BLaER1 (cell line): ENCODE results near the gene PCLO.

Experiments
- H3K27ac ChIP-seq: shearing (Covaris generic); formaldehyde crosslinking; 2 replicates; pipeline ENCODE4 v1.8.1; 2022
- H3K27me3 ChIP-seq: shearing (Covaris generic); formaldehyde crosslinking; 2 replicates; pipeline ENCODE4 v1.8.1; 2022
- H3K36me3 ChIP-seq: shearing (Covaris generic); formaldehyde crosslinking; 2 replicates; pipeline ENCODE4 v1.8.1; 2022
- H3K4me1 ChIP-seq: shearing (Covaris generic); formaldehyde crosslinking; 2 replicates; pipeline ENCODE4 v1.8.1; 2022
- H3K4me2 ChIP-seq: shearing (Covaris generic); formaldehyde crosslinking; 2 replicates; pipeline ENCODE4 v1.8.1; 2022
- H3K4me3 ChIP-seq: shearing (Covaris generic); formaldehyde crosslinking; 2 replicates; pipeline ENCODE4 v1.8.1; 2022
- H3K9ac ChIP-seq: shearing (Covaris generic); formaldehyde crosslinking; 2 replicates; pipeline ENCODE4 v1.8.1; 2022
- H3K9me3 ChIP-seq: shearing (Covaris generic); formaldehyde crosslinking; 2 replicates; pipeline ENCODE4 v1.8.1; 2022
- H4K20me1 ChIP-seq: shearing (Covaris generic); formaldehyde crosslinking; 2 replicates; pipeline ENCODE4 v1.8.1; 2022
- Cebpa-rat ChIP-seq: shearing (Covaris generic); IDR thresholded peaks from 2 replicates; pipeline ENCODE4 v1.8.1; 2022

The PCLO gene

DNA sequence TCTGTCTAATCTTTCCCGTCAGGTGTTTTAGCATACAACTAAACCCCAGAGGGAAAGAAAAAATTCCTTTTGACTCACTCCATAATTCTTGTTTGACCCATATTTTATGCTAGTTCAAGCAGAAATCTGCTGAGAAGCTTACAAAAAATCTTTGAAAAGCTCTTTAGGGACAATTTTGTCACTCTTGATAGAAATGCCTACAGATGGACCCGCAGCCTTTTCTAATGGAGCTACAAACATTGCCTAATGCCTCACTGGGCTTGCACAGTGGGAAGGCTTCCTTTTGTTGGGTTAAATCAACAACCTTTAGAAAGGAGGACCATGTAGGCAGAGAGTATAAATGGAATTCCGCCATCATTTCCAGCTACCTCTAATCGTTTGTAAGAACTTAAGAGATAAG, 344.5 kb downstream of the PCLO start:
- H3K27me3 ChIP-seq, result no peaks in the 10 kb centered on the region
- no peaks in the 10 kb centered on the region for H3K4me1 ChIP-seq
- H3K27ac ChIP-seq, result no peak overlapping the region
- H3K4me3 ChIP-seq, result no peak overlapping the region
- TF ChIP-seq Cebpa-rat, result no peak
- H4K20me1 ChIP-seq, result no peaks in the 10 kb centered on the region
- H3K9ac ChIP-seq, result no peak overlapping the region
- no peak overlapping the region for H3K4me2 ChIP-seq
- no peaks in the 10 kb centered on the region for H3K9me3 ChIP-seq
- no peaks in the 10 kb centered on the region for H3K36me3 ChIP-seq

DNA sequence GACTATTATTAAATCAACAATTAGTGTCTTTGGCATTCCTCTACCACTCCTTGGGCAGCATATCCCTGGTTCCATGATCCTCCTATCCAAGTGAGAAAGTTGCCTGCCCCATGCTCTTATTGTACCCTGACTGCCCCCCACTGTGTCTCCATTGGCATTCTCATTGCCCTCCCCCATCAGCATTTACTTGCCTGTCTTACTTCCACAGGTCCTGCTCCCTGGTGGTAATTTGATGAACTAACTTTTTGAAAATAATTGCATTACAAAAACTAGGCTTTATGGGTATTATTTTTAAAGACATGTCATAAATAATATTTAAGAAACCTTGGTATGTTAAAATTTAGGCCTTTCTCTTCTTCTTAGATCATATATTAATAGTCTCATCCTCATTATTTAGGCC, 346.4 kb downstream of the PCLO start:
- Histone ChIP-seq H3K36me3 (no peaks in the 10 kb centered on the region), H3K27ac (no peak overlapping the region), H4K20me1 (no peaks in the 10 kb centered on the region), H3K4me3 (no peak overlapping the region), H3K9ac (no peak overlapping the region), H3K4me2 (no peak overlapping the region), H3K27me3 (no peaks in the 10 kb centered on the region), H3K9me3 (no peaks in the 10 kb centered on the region), H3K4me1 (no peaks in the 10 kb centered on the region)
- TF ChIP-seq Cebpa-rat, result no peak

DNA sequence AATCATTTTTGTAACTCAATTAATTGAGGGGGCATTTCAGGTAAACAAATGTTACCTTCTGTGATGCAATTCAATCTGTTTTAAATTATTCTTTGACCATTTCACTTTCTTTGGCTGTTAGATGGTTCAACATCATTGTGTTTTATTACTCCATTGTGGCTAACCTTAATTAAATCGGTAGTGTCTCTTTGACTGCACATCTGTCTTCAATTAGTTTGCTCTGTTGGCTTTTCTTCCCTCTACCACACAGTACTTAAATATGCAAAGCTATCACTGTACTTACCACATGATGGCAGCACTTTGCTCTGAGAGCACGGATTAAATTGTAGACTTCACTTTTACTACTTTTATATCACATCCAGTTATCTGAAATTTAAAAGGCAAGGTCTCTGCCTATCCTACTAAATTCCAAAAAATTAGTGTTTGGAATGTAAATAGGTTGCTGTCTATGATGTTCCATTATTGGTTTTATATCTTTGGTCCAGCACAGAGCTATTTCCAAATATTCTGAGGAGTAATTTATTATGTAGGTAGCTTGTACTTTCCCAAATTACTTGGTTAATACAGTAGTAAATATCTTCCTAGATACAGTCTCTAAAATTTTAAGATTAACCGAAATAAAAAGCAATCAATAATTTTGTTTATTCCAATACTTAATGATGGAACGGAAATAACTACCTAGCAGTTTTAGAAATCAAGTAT, 352.0 kb downstream of the PCLO start:
- Histone ChIP-seq H3K4me2 (no peak overlapping the region), H3K9me3 (no peaks in the 10 kb centered on the region), H3K36me3 (no peaks in the 10 kb centered on the region), H3K4me1 (no peaks in the 10 kb centered on the region), H3K9ac (no peak overlapping the region), H3K27me3 (no peaks in the 10 kb centered on the region), H3K27ac (no peak overlapping the region), H3K4me3 (no peak overlapping the region), H4K20me1 (no peaks in the 10 kb centered on the region)
- TF ChIP-seq Cebpa-rat, result no peak

DNA sequence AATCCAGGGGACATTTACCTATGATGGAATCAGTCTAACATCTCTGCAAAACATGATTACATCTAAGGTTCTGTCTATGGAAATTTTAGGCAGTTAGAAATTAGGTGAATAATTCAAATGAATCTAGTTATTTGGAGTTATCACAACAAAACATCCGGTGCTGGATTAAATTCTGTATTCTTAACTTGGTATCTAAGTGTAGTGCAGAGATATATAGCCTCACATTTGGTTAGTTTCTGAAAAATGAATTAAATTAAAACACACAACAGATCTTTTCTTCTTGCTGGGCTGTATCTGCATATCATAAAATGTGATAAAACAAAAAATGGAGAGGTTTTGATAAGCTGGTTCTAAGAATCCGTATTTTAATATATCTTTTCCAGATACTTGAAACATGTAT, 354.1 kb downstream of the PCLO start:
- Histone ChIP-seq H3K4me1 (no peaks in the 10 kb centered on the region), H4K20me1 (no peaks in the 10 kb centered on the region), H3K9me3 (no peaks in the 10 kb centered on the region), H3K9ac (no peak overlapping the region), H3K4me3 (no peak overlapping the region), H3K27me3 (no peaks in the 10 kb centered on the region), H3K36me3 (no peaks in the 10 kb centered on the region), H3K27ac (no peak overlapping the region), H3K4me2 (no peak overlapping the region)
- no peak for TF ChIP-seq Cebpa-rat

DNA sequence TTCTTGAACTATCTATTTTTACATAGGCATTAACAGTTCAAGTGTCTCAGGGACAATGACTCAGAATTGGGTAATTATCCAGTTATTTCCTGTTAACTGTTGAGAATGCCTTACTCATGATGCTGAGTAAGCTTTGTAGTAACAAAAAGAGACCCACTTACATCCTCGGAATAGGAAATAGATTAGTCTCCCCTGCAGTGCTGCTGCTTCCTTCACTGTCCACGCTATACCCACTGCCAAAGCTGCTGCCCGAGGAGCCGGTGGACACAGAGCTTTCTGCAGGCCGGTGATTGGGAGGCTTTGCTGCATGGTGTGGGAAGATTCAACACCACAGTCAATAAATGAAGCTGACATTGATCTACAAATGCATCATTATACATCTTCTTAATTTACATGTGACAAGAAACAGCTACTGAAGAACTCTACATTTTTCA, 357.1 kb downstream of the PCLO start:
- Histone ChIP-seq H3K36me3 (no peaks in the 10 kb centered on the region), H4K20me1 (no peaks in the 10 kb centered on the region), H3K9me3 (no peaks in the 10 kb centered on the region), H3K4me2 (no peak overlapping the region), H3K27ac (no peak overlapping the region), H3K27me3 (no peaks in the 10 kb centered on the region), H3K4me3 (no peak overlapping the region), H3K4me1 (no peaks in the 10 kb centered on the region), H3K9ac (no peak overlapping the region)
- TF ChIP-seq Cebpa-rat, result no peak

DNA sequence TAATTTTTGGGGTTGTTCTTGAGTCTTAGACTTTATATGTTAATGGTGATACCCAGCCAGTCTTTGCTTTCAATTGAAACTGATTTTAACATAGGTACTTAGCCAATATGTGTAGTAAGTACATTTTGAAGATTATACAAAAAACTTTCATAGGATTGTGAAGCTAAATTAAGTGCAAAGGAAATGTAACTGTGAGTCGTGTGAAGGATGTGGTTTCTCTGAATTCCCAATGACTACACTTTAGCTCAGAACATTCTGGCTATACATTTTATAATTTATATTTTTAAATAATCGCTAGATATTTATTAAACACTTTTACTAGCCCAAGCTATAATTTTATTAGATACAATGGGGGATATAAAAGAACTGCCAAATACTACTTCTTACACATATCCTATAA, 359.3 kb downstream of the PCLO start:
- Histone ChIP-seq H3K36me3 (no peaks in the 10 kb centered on the region), H3K27me3 (no peaks in the 10 kb centered on the region), H3K4me2 (no peak overlapping the region), H3K4me1 (no peaks in the 10 kb centered on the region), H3K27ac (no peak overlapping the region), H3K4me3 (no peak overlapping the region), H3K9me3 (no peaks in the 10 kb centered on the region), H4K20me1 (no peaks in the 10 kb centered on the region), H3K9ac (no peak overlapping the region)
- TF ChIP-seq Cebpa-rat, result no peak

DNA sequence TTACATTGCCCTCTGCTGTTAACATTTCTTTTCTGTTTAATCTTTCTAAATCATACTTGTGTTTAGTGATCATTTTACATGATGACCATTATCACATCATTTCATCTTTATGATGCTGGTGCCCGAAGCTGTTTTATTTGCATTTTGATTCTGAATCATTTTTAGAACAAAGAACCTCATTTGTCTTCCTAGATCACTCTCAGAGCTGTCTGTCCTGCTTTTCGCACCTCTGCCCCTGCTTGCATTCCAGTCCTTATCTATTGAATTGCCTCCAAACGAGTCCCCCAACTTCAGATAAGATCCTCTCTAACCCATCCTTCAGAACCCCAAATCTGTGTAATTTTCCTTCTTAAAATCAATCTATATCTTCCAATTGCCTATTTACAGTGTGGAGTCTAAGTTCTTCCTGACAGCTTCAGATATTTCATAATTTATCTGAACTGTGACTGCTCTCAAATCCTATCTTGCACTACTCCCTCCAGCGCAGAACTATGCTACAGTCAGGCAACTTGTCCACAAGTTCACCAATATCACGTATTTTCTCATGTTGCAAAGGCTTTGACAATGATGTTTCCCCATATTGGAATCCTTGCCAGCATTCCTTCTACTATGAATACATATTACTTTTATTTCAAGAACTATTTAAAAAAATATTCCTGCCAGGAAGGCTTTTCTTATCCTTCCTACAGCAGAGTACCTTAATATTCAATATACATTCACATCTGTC, 372.6 kb downstream of the PCLO start:
- Histone ChIP-seq H4K20me1 (no peaks in the 10 kb centered on the region), H3K4me1 (no peaks in the 10 kb centered on the region), H3K4me2 (no peak overlapping the region), H3K36me3 (no peaks in the 10 kb centered on the region), H3K27me3 (no peaks in the 10 kb centered on the region), H3K4me3 (no peak overlapping the region), H3K9ac (no peak overlapping the region), H3K9me3 (no peaks in the 10 kb centered on the region), H3K27ac (no peak overlapping the region)
- no peak for TF ChIP-seq Cebpa-rat

DNA sequence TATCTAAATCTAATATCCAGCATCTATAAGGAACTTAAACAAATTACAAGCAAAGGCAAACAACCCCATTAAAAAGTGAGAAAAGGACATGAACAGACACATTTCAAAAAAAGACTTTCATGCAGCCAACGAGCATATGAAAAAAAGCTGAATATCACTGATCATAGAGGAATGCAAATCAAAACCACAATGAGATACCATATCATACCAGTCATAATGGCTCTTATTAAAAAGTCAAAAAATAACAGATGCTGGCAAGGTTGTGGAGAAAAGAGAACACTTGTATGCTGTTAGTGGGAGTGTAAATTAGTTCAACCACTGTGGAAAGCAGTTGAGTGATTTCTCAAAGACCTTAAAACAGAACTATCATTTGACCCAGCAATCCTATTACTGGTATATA, 384.7 kb downstream of the PCLO start:
- no peaks in the 10 kb centered on the region for H3K4me1 ChIP-seq
- H3K4me2 ChIP-seq, result no peak overlapping the region
- no peaks in the 10 kb centered on the region for H3K36me3 ChIP-seq
- H3K4me3 ChIP-seq, result no peak overlapping the region
- no peaks in the 10 kb centered on the region for H3K27me3 ChIP-seq
- no peak for TF ChIP-seq Cebpa-rat
- no peak overlapping the region for H3K27ac ChIP-seq
- H4K20me1 ChIP-seq, result no peaks in the 10 kb centered on the region
- H3K9me3 ChIP-seq, result no peaks in the 10 kb centered on the region
- H3K9ac ChIP-seq, result no peak overlapping the region

DNA sequence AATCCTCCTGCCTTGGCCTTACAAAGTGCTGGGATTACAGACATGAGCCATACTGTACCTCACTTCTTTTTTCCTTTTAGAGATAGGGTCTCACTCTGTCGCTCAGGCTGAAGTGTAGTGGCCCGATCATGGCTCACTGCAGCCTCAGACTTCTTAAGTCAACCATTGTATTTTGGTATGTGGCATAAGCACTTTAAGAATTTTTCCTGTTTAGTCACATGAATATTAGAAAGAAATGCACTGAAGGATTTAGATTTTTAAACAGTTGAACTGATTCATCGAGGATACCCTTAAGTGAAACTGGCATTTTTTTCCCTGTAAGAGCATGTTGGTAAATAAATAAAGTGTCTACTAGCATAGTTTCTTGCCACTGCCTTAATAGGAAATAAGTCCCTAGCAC, 399.8 kb downstream of the PCLO start:
- TF ChIP-seq Cebpa-rat, result no peak
- Histone ChIP-seq H3K27ac (no peak overlapping the region), H3K4me3 (no peak overlapping the region), H4K20me1 (no peaks in the 10 kb centered on the region), H3K27me3 (no peaks in the 10 kb centered on the region), H3K9me3 (no peaks in the 10 kb centered on the region), H3K9ac (no peak overlapping the region), H3K36me3 (no peaks in the 10 kb centered on the region), H3K4me2 (no peak overlapping the region), H3K4me1 (no peaks in the 10 kb centered on the region)

DNA sequence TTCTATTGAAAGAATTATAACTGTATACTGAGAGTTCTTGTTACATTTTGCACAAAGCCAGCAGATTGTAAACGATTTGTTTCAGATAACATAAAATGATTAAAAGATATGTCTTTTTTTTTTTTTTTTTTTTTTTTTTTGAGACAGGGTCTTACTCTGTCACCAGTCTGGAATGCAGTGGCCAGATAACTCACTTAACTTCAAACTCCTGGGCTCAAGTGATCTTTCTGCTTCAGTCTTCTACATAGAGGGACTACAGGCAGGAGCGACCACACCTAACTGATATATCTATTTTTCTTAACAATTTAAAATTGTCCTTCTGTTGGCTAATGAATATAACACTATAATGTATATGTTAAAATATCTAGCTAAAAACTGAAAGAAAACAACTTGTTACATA, 401.9 kb downstream of the PCLO start:
- TF ChIP-seq Cebpa-rat, result no peak

DNA sequence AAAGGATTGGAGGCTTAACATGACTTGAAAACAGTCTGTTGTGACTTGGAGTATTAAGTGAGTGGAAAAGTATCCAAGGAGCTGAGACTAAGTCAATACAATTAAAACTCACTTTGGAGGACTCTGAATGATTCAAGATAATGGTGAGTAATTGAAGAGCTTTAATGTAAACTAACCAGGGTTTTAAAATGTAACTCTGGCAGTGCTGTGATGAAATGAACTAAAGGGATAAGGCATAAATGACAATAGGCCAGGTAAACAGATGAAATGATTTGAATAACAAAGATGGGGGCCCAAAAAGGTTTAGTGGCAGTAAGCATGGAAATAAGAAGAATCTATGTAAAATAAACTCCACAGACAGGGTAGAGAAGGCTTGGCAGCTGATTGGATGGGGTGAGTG, 402.6 kb downstream of the PCLO start:
- Histone ChIP-seq H3K36me3 (no peaks in the 10 kb centered on the region), H3K4me1 (no peaks in the 10 kb centered on the region), H3K9me3 (no peaks in the 10 kb centered on the region), H4K20me1 (no peaks in the 10 kb centered on the region), H3K4me2 (no peak overlapping the region), H3K27me3 (no peaks in the 10 kb centered on the region), H3K4me3 (no peak overlapping the region), H3K27ac (no peak overlapping the region), H3K9ac (no peak overlapping the region)
- no peak for TF ChIP-seq Cebpa-rat

More for the DNA sequence above, 401.9 kb downstream of the PCLO start:
- no peaks in the 10 kb centered on the region for H3K9me3 ChIP-seq
- no peak overlapping the region for H3K4me2 ChIP-seq
- no peaks in the 10 kb centered on the region for H4K20me1 ChIP-seq
- no peak overlapping the region for H3K4me3 ChIP-seq
- H3K27me3 ChIP-seq, result no peaks in the 10 kb centered on the region
- no peaks in the 10 kb centered on the region for H3K4me1 ChIP-seq
- H3K27ac ChIP-seq, result no peak overlapping the region
- H3K36me3 ChIP-seq, result no peaks in the 10 kb centered on the region
- no peak overlapping the region for H3K9ac ChIP-seq
